Parathyroid adenoma (tissue), 2 donors: ENCODE measurements around the gene SPINDOC.

ENCODE experiments used
- H2AFZ ChIP-seq: fragments of 300-600 bp; sonication (generic); one replicate; pipeline ENCODE4 v1.7.0; 2017; ENCODE audit warnings: antibody characterized with exemption, mild to moderate bottlenecking
- H3K27ac ChIP-seq: fragments of 300-600 bp; sonication (generic); one replicate; pipeline ENCODE4 v1.7.0; 2017
- H3K27me3 ChIP-seq: fragments of 300-600 bp; sonication (generic); one replicate; pipeline ENCODE4 v1.7.0; 2017; ENCODE audit warnings: low read length; ENCODE audit not compliant: control insufficient read depth, insufficient read depth
- H3K36me3 ChIP-seq: fragments of 300-600 bp; sonication (generic); one replicate; pipeline ENCODE4 v1.7.0; 2017; ENCODE audit warnings: low read length; ENCODE audit not compliant: control insufficient read depth, insufficient read depth
- H3K4me1 ChIP-seq: fragments of 300-600 bp; sonication (generic); one replicate; pipeline ENCODE4 v1.7.0; 2017; ENCODE audit warnings: control low read depth
- H3K4me2 ChIP-seq: fragments of 300-600 bp; sonication (generic); one replicate; pipeline ENCODE4 v1.7.0; 2017; ENCODE audit warnings: low read length
- H3K4me3 ChIP-seq: fragments of 300-600 bp; sonication (generic); one replicate; pipeline ENCODE4 v1.7.0; 2017; ENCODE audit warnings: low read depth, low read length
- H3K79me2 ChIP-seq: fragments of 300-600 bp; sonication (generic); one replicate; pipeline ENCODE4 v1.7.0; 2017; ENCODE audit warnings: control low read depth
- H3K9ac ChIP-seq: fragments of 300-600 bp; sonication (generic); one replicate; pipeline ENCODE4 v1.7.0; 2017; ENCODE audit warnings: mild to moderate bottlenecking
- H3K9me3 ChIP-seq: fragments of 300-600 bp; sonication (generic); one replicate; pipeline ENCODE4 v1.7.0; 2017; ENCODE audit warnings: low read length; ENCODE audit not compliant: control insufficient read depth
- CTCF ChIP-seq: fragments of 300-600 bp; sonication (generic); IDR thresholded peaks from one replicate; pipeline ENCODE4 v1.7.0; 2017; ENCODE audit warnings: antibody characterized with exemption, mild to moderate bottlenecking
- donor health status: primary hyperparathyroidism.

The SPINDOC gene

GRCh38 chr11:63838678-63839507 lies 25.6 kb downstream of the SPINDOC start, which contains the start of gene MARK2:
MARK2 (plus strand) TSS chr11:63839110; CDS start chr11:63839507, 397 bp downstream.
- Histone ChIP-seq H2AFZ (peak within 1 kb of the TSS; percentile 76), H3K27ac (peak within 1 kb of the TSS; percentile 83), H3K4me1 (peaks cover 8% of the 10 kb centered on the region), H3K4me3 (peak within 1 kb of the TSS; percentile 75), H3K4me2 (peak within 1 kb of the TSS; percentile 87), H3K9me3 (no peaks in the 10 kb centered on the region), H3K9ac (no peak within 1 kb of the TSS), H3K27me3 (no peaks in the 10 kb centered on the region), H3K79me2 (peaks cover 4% of the 10 kb centered on the region), H3K36me3 (no peaks in the 10 kb centered on the region)
- TF ChIP-seq CTCF, result no peak

- peaks cover 8% of the 10 kb centered on the region for H3K4me1 ChIP-seq
- TF ChIP-seq CTCF, result no peak
- H3K9ac ChIP-seq, result no peak overlapping the region
- peak overlapping the region; percentile 51 for H3K27ac ChIP-seq
- peak overlapping the region; percentile 42 for H2AFZ ChIP-seq
- peak overlapping the region; percentile 87 for H3K4me2 ChIP-seq
- peaks cover 6% of the 10 kb centered on the region for H3K79me2 ChIP-seq
- H3K36me3 ChIP-seq, result no peaks in the 10 kb centered on the region
- no peaks in the 10 kb centered on the region for H3K27me3 ChIP-seq
- H3K4me3 ChIP-seq, result peak overlapping the region; percentile 75
- H3K9me3 ChIP-seq, result no peaks in the 10 kb centered on the region
Observed at GRCh38 chr11:63839508-63840355, 26.5 kb downstream of the SPINDOC start.

GRCh38 chr11:63840356-63841060 lies 27.3 kb downstream of the SPINDOC start:
- Histone ChIP-seq H3K4me2 (peak overlapping the region; percentile 87), H3K4me1 (peaks cover 8% of the 10 kb centered on the region), H3K27ac (peak overlapping the region; percentile 24), H3K4me3 (peak overlapping the region; percentile 75), H2AFZ (no peak overlapping the region), H3K36me3 (no peaks in the 10 kb centered on the region), H3K9ac (no peak overlapping the region), H3K9me3 (no peaks in the 10 kb centered on the region), H3K27me3 (no peaks in the 10 kb centered on the region), H3K79me2 (peaks cover 9% of the 10 kb centered on the region)
- TF ChIP-seq CTCF, result no peak

GRCh38 chr11:63841554-63841953 lies 28.3 kb downstream of the SPINDOC start:
- no peak overlapping the region for H2AFZ ChIP-seq
- H3K79me2 ChIP-seq, result peaks cover 12% of the 10 kb centered on the region
- peak overlapping the region; percentile 87 for H3K4me2 ChIP-seq
- no peak for TF ChIP-seq CTCF
- H3K4me1 ChIP-seq, result peaks cover 8% of the 10 kb centered on the region
- H3K4me3 ChIP-seq, result peak overlapping the region; percentile 22
- H3K27ac ChIP-seq, result peak overlapping the region; percentile 24
- no peaks in the 10 kb centered on the region for H3K27me3 ChIP-seq
- no peaks in the 10 kb centered on the region for H3K36me3 ChIP-seq
- no peaks in the 10 kb centered on the region for H3K9me3 ChIP-seq
- H3K9ac ChIP-seq, result no peak overlapping the region
